Hepatocyte (in vitro differentiated cells): ENCODE results near the gene IMP3.

ENCODE experiments used
- EZH2 ChIP-seq: fragments of 200-600 bp; sonication (generic); IDR thresholded peaks from 2 replicates; pipeline ENCODE4 v1.6.1; 2016; ENCODE audit warnings: antibody characterized with exemption, mild to moderate bottlenecking, borderline replicate concordance
- TF ChIP-seq, protein P1 (sequence below): fragments of 200-600 bp; sonication (generic); IDR thresholded peaks from 2 replicates; pipeline ENCODE4 v1.5.1; 2016; ENCODE audit warnings: antibody characterized with exemption, mild to moderate bottlenecking; ENCODE audit not compliant: poor library complexity

DNA sequence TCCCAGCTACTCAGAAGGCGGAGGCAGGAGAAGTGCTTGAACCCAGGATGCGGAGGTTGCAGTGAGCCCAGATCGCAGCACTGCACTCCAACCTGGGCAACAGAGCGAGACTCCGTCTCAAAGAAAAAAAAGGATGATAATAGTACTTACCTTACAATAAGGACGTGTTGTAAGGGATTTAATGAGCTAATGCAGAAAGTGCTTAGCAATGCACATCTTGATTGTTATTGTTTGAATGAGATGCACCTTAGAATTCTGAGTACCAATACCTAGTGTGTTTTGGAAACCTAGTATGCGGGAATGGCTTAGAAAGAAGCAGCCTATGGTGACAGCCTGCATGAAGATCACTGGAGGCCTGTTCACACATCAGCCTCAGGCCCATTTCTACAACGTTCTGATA, 34.0 kb downstream of the IMP3 start:
- TF ChIP-seq EZH2, result no peak
- TF ChIP-seq, protein P1, sequence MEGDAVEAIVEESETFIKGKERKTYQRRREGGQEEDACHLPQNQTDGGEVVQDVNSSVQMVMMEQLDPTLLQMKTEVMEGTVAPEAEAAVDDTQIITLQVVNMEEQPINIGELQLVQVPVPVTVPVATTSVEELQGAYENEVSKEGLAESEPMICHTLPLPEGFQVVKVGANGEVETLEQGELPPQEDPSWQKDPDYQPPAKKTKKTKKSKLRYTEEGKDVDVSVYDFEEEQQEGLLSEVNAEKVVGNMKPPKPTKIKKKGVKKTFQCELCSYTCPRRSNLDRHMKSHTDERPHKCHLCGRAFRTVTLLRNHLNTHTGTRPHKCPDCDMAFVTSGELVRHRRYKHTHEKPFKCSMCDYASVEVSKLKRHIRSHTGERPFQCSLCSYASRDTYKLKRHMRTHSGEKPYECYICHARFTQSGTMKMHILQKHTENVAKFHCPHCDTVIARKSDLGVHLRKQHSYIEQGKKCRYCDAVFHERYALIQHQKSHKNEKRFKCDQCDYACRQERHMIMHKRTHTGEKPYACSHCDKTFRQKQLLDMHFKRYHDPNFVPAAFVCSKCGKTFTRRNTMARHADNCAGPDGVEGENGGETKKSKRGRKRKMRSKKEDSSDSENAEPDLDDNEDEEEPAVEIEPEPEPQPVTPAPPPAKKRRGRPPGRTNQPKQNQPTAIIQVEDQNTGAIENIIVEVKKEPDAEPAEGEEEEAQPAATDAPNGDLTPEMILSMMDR, result no peak
